ENCODE measurements around the gene TMEM61. TPM values are rescaled to one million over a fixed set of nuclear protein-coding genes. Genes with fewer than 3 reads are reported as not detected.

TMEM61 gene
- total RNA-seq, 6 experiments from 2014 or later = 0.20 to 0.31 TPM; not detected in 4

DNA sequence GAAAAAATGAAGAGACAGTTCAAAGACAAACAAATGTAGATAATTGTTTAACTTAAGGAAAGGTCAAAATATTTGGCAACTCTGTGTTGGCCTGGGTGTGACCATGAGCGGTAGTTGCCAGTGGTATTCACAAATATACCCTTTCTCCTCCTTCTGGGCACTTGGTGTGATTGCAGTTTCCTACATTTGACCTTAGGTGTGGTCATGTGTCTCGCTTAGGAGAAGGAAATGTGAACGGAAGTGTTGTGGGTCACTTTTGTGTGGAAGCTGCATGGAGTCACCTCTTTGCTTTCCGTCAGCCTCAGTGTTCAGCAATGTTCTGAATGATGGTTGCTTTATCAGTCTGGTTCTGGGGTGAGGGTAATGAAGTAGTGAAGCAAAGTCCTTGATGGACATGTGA is 55.5 kb downstream of the TMEM61 start:
- H3K4me3 ChIP-seq = no peak overlapping the region
- peaks cover 0 to 55% (median 24%) of the 10 kb centered on the region in 4 donors for H3K4me1 ChIP-seq
- no peak for DNase-seq
- H3K9me3 ChIP-seq = no peaks in the 10 kb centered on the region
- TF ChIP-seq POLR2A (IDR thresholded peaks at IDR 0.05) (no peak), CTCF (IDR thresholded peaks at IDR 0.05) (peak; percentile 18 to 39 (median 24))
- ATAC-seq = peak in 3 of 4 donors; percentile 13 to 38 (median 35)
- peak overlapping the region in 2 of 3 donors; percentile 2 to 30 for H3K27ac ChIP-seq
- no peaks in the 10 kb centered on the region for H3K27me3 ChIP-seq
- intact Hi-C loops (cut with DNase I) = no loop called here
- 19% methylated on average over 4 of the region's 4 CpGs for WGBS (ENCODE audit: insufficient coverage, low coverage, low lambda C conversion rate, missing lambda C conversion rate)
- no peaks in the 10 kb centered on the region for H3K36me3 ChIP-seq

- TF ChIP-seq POLR2A (IDR thresholded peaks at IDR 0.05) = no peak
- TF ChIP-seq CTCF (IDR thresholded peaks at IDR 0.05) = no peak
- Histone ChIP-seq H3K9me3 (no peaks in the 10 kb centered on the region), H3K27ac (peak overlapping the region in 2 of 3 donors; percentile 88), H3K36me3 (peaks cover 0 to 2% (median 0%) of the 10 kb centered on the region in 4 donors), H3K4me1 (peaks cover 0 to 63% (median 24%) of the 10 kb centered on the region in 4 donors), H3K4me3 (no peak overlapping the region), H3K27me3 (no peaks in the 10 kb centered on the region)
- DNase-seq (peak in 1 of 3 donors; percentile 42), ATAC-seq (no peak)
- intact Hi-C loops (cut with DNase I) = no loop called here
- 51% methylated on average over 7 of the region's 8 CpGs for WGBS (ENCODE audit: insufficient coverage, low coverage, low lambda C conversion rate, missing lambda C conversion rate)
These were observed 57.5 kb downstream of the TMEM61 start for GRCh38 chr1:55037733-55038551.

- DNase-seq = no peak
- TF ChIP-seq CTCF (IDR thresholded peaks at IDR 0.05) = no peak
- no peak for TF ChIP-seq POLR2A (IDR thresholded peaks at IDR 0.05)
- ATAC-seq = peak in 2 of 4 donors; percentile 4 to 24
- Histone ChIP-seq H3K4me1 (peaks cover 0 to 66% (median 26%) of the 10 kb centered on the region in 4 donors), H3K4me3 (no peak overlapping the region), H3K27ac (peak overlapping the region; percentile 33 to 88 (median 88)), H3K9me3 (no peaks in the 10 kb centered on the region), H3K36me3 (peaks cover 0 to 5% (median 0%) of the 10 kb centered on the region in 4 donors), H3K27me3 (no peaks in the 10 kb centered on the region)
- intact Hi-C loops (cut with DNase I) = no loop called here
- 36% methylated on average over 3 of the region's 3 CpGs for WGBS (ENCODE audit: insufficient coverage, low coverage, low lambda C conversion rate, missing lambda C conversion rate)
These were observed 58.1 kb downstream of the TMEM61 start for GRCh38 chr1:55038552-55038838.

DNA sequence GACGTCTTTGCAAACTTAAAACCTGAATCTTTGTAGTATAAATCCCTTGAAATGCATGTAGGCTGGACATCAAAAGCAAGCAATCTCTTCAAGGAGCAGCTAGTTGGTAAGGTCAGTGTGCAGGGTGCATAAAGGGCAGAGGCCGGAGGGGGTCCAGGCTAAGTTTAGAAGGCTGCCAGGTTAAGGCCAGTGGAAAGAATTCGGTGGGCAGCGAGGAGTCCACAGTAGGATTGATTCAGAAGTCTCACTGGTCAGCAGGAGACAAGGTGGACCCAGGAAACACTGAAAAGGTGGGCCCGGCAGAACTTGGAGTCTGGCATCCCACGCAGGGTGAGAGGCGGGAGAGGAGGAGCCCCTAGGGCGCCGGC is 58.5 kb downstream of the TMEM61 start:
- peak overlapping the region in 2 of 3 donors; percentile 70 to 72 for H3K4me3 ChIP-seq
- H3K36me3 ChIP-seq = peaks cover 0 to 8% (median 1%) of the 10 kb centered on the region in 4 donors
- H3K4me1 ChIP-seq = peaks cover 0 to 66% (median 28%) of the 10 kb centered on the region in 4 donors
- TF ChIP-seq POLR2A (IDR thresholded peaks at IDR 0.05) (no peak), CTCF (IDR thresholded peaks at IDR 0.05) (no peak)
- H3K27ac ChIP-seq = peak overlapping the region; percentile 33 to 88 (median 88)
- H3K27me3 ChIP-seq = no peaks in the 10 kb centered on the region
- H3K9me3 ChIP-seq = no peaks in the 10 kb centered on the region
- DNase-seq (no peak), ATAC-seq (no peak)
- 12% methylated on average over 6 of the region's 9 CpGs for WGBS (ENCODE audit: insufficient coverage, low coverage, low lambda C conversion rate, missing lambda C conversion rate)
- intact Hi-C loops (cut with DNase I) = no loop called here

Data from right lobe of liver (tissue), 6 donors.